Mesenchymal stem cell (in vitro differentiated cells and primary cell): ENCODE results near the gene GAGE12J.
"Not testable (repeated sequence)": the region's sequence is repeated elsewhere in the genome, so short reads cannot be mapped to it uniquely, and the experiment has no call there.

ENCODE experiments used
- DNase-seq: peaks from one replicate; pipeline ENCODE4 v3.0.0-alpha.2; 2013
- H2AFZ ChIP-seq: one replicate; pipeline ENCODE4 v1.6.1; 2013; ENCODE audit warnings: low read depth, mild to moderate bottlenecking, control low read depth, inconsistent platforms, low read length, moderate library complexity
- H2AK5ac ChIP-seq: 2 replicates; pipeline ENCODE4 v1.6.1; 2013; ENCODE audit warnings: low read length, moderate library complexity, mild to moderate bottlenecking, inconsistent platforms; ENCODE audit not compliant: severe bottlenecking
- H2BK120ac ChIP-seq: one replicate; pipeline ENCODE4 v1.6.1; 2013; ENCODE audit warnings: low read depth, mild to moderate bottlenecking, inconsistent platforms, low read length, moderate library complexity
- H2BK12ac ChIP-seq, 2 experiments: one replicate each; pipeline ENCODE4 v1.6.1; 2013; ENCODE audit warnings: inconsistent platforms in 2 of 2, low read length in 2 of 2, mild to moderate bottlenecking in 2 of 2, moderate library complexity in 2 of 2, control low read depth in 1 of 2
- H2BK15ac ChIP-seq: one replicate; pipeline ENCODE4 v1.6.1; 2013; ENCODE audit warnings: mild to moderate bottlenecking, low read depth, inconsistent platforms; ENCODE audit not compliant: poor library complexity, severe bottlenecking
- H2BK5ac ChIP-seq: 2 replicates; pipeline ENCODE4 v1.6.1; 2013; ENCODE audit warnings: low read depth, mild to moderate bottlenecking, low read length, control low read depth, inconsistent platforms; ENCODE audit not compliant: poor library complexity, severe bottlenecking
- H3K14ac ChIP-seq, 2 experiments: one replicate each; pipeline ENCODE4 v1.6.1; 2013; ENCODE audit warnings: inconsistent platforms in 2 of 2, low read length in 2 of 2, control low read depth in 1 of 2, mild to moderate bottlenecking in 1 of 2, moderate library complexity in 1 of 2
- H3K18ac ChIP-seq, 2 experiments: one replicate each; pipeline ENCODE4 v1.6.1; 2013; ENCODE audit warnings: inconsistent platforms in 2 of 2, low read length in 2 of 2, control low read depth in 1 of 2, low read depth in 1 of 2, mild to moderate bottlenecking in 1 of 2
- H3K23ac ChIP-seq, 2 experiments: one replicate each; pipeline ENCODE4 v1.6.1; 2013; ENCODE audit warnings: inconsistent platforms in 2 of 2, low read length in 2 of 2, mild to moderate bottlenecking in 2 of 2, moderate library complexity in 2 of 2, control low read depth in 1 of 2
- H3K27ac ChIP-seq: 2 replicates; pipeline ENCODE4 v1.5.1; 2013; ENCODE audit warnings: mild to moderate bottlenecking, moderate library complexity, low read length, control low read depth, inconsistent platforms; ENCODE audit not compliant: poor library complexity, severe bottlenecking
- H3K27me3 ChIP-seq, 2 experiments: 2 replicates each; pipeline versions ENCODE4 v1.6.1 to v1.7.0; 2013; ENCODE audit warnings: low read length in 2 of 2, mild to moderate bottlenecking in 2 of 2, moderate library complexity in 2 of 2, control low read depth in 1 of 2, inconsistent platforms in 1 of 2; ENCODE audit not compliant: control insufficient read depth in 1 of 2, insufficient read depth in 1 of 2
- H3K36me3 ChIP-seq, 2 experiments: 2 replicates each; pipeline versions ENCODE4 v1.6.1 to v1.7.0; 2013; ENCODE audit warnings: low read length in 2 of 2, control low read depth in 1 of 2, inconsistent platforms in 1 of 2, low read depth in 1 of 2, mild to moderate bottlenecking in 1 of 2; ENCODE audit not compliant: insufficient read depth in 2 of 2, control insufficient read depth in 1 of 2
- H3K4ac ChIP-seq, 2 experiments: one replicate each; pipeline ENCODE4 v1.6.1; 2013; ENCODE audit warnings: inconsistent platforms in 2 of 2, low read length in 2 of 2, mild to moderate bottlenecking in 2 of 2, moderate library complexity in 2 of 2, control low read depth in 1 of 2, low read depth in 1 of 2
- H3K4me1 ChIP-seq: 2 replicates; pipeline ENCODE4 v1.6.1; 2013; ENCODE audit warnings: low read depth, low read length, control low read depth; ENCODE audit not compliant: control insufficient read depth, insufficient read depth
- H3K4me2 ChIP-seq: 2 replicates; pipeline ENCODE4 v1.6.1; 2013; ENCODE audit warnings: low read length, mild to moderate bottlenecking, inconsistent platforms; ENCODE audit not compliant: poor library complexity, severe bottlenecking
- H3K4me3 ChIP-seq, 2 experiments: 2 replicates each; pipeline versions ENCODE4 v1.5.1 to v1.7.0; 2013; ENCODE audit warnings: low read length in 2 of 2, mild to moderate bottlenecking in 2 of 2, control low read depth in 1 of 2, low read depth in 1 of 2; ENCODE audit not compliant: insufficient read depth in 1 of 2
- H3K79me1 ChIP-seq: replicated peaks from 2 replicates; pipeline ENCODE4 v1.6.1; 2013; ENCODE audit warnings: mild to moderate bottlenecking, control low read depth, low read length, inconsistent platforms; ENCODE audit not compliant: poor library complexity, severe bottlenecking
- H3K9ac ChIP-seq: 2 replicates; pipeline ENCODE4 v1.7.0; 2013; ENCODE audit warnings: mild to moderate bottlenecking, low read length, moderate library complexity
- H3K9me3 ChIP-seq: 2 replicates; pipeline ENCODE4 v1.7.0; 2013; ENCODE audit warnings: mild to moderate bottlenecking, low read length; ENCODE audit not compliant: control insufficient read depth
- H4K8ac ChIP-seq: one replicate; pipeline ENCODE4 v1.6.1; 2013; ENCODE audit warnings: inconsistent platforms, mild to moderate bottlenecking, low read length, moderate library complexity
- H4K91ac ChIP-seq: one replicate; pipeline ENCODE4 v1.6.1; 2013; ENCODE audit warnings: mild to moderate bottlenecking, low read length, inconsistent platforms
- WGBS: methylation state at CpG from one replicate; pipeline ENCODE4 v1.1.7; 2013; ENCODE audit warnings: mixed read lengths; 5-methylcytosine and 5-hydroxymethylcytosine counted together

The GAGE12J gene

DNA sequence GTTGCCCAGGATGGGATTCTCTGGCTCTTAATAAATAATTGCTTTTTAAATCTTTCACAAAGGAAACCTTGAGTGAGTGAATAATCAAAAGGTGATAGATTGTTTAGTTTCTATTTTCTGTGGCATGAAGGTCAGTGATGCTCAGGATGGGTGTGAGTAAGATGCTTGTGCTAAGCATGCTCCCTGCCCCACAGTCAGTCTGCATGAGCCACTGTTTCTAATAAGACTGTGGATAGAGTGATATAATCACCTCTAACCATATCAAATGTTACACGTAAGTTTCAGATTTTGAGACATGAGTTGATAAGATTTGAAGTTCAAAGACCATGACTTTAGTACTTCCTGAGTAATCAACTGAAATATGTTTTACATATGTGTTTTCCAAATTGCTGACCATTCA, 21.1 kb upstream of the GAGE12J start:
- H3K23ac ChIP-seq = no peak overlapping the region
- H4K91ac ChIP-seq = no peak overlapping the region
- H3K27ac ChIP-seq = no peak overlapping the region
- H4K8ac ChIP-seq = no peak overlapping the region
- no peak overlapping the region for H3K14ac ChIP-seq
- no peak overlapping the region for H2AK5ac ChIP-seq
- H3K18ac ChIP-seq = no peak overlapping the region
- no peak overlapping the region for H3K4ac ChIP-seq
- no peak overlapping the region for H3K4me2 ChIP-seq
- no peak overlapping the region for H3K9ac ChIP-seq
- no peaks in the 10 kb centered on the region for H3K4me1 ChIP-seq
- no CpG with 5 or more reads among the region's 1 CpG for WGBS
- H3K79me1 ChIP-seq = no peaks in the 10 kb centered on the region
- H2BK120ac ChIP-seq = no peak overlapping the region
- no peaks in the 10 kb centered on the region for H3K36me3 ChIP-seq
- no peak overlapping the region for H3K4me3 ChIP-seq
- H2AFZ ChIP-seq = no peak overlapping the region
- H2BK12ac ChIP-seq = no peak overlapping the region
- no peak for DNase-seq
- no peak overlapping the region for H2BK15ac ChIP-seq
- H3K9me3 ChIP-seq = no peaks in the 10 kb centered on the region
- peaks cover 0 to 16% of the 10 kb centered on the region in 2 experiments for H3K27me3 ChIP-seq
- H2BK5ac ChIP-seq = no peak overlapping the region

DNA sequence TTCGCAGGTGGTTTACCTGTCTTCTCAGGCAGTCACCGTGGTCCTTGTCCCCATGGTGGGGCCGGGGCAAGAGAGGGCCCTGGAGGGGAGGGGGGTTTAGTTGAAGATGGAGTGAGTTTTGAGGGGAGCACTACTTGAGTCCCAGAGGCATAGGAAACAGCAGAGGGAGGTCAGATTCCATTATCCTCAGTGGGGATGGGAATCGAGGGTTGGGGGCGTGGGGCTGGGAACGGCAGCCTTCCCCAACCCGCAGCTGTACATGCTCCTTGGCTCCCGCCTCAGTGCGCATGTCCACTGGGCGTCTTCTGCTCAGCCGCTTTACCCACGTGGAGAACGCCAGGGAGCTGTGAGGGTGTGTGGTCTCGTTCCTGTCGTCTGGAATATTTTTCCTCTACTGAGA, 18.5 kb upstream of the GAGE12J start, which contains the start of gene GAGE10:
Gene GAGE10 (plus strand): TSS at position 301 of the 400 bp plus-strand sequence. CDS start 1,214 bp downstream, outside the sequence.
- H2BK5ac ChIP-seq = no peak within 1 kb of the TSS
- peaks cover 0 to 28% of the 10 kb centered on the region in 2 experiments for H3K27me3 ChIP-seq
- H3K27ac ChIP-seq = no peak within 1 kb of the TSS
- no peaks in the 10 kb centered on the region for H3K4me1 ChIP-seq
- H3K79me1 ChIP-seq = no peaks in the 10 kb centered on the region
- no peak within 1 kb of the TSS for H2BK15ac ChIP-seq
- no peak within 1 kb of the TSS for H3K18ac ChIP-seq
- H3K4me3 ChIP-seq = no peak within 1 kb of the TSS
- H3K4me2 ChIP-seq = no peak within 1 kb of the TSS
- no peak within 1 kb of the TSS for H3K9ac ChIP-seq
- no peak within 1 kb of the TSS for H2BK12ac ChIP-seq
- no peak within 1 kb of the TSS for H3K14ac ChIP-seq
- no peaks in the 10 kb centered on the region for H3K9me3 ChIP-seq
- 87% methylated on average over 15 of the region's 15 CpGs for WGBS
- H2BK120ac ChIP-seq = no peak within 1 kb of the TSS
- H4K8ac ChIP-seq = no peak within 1 kb of the TSS
- no peak within 1 kb of the TSS for H4K91ac ChIP-seq
- H2AFZ ChIP-seq = no peak within 1 kb of the TSS
- H2AK5ac ChIP-seq = no peak within 1 kb of the TSS
- no peak within 1 kb of the TSS for H3K23ac ChIP-seq
- H3K36me3 ChIP-seq = no peaks in the 10 kb centered on the region
- DNase-seq = no peak
- H3K4ac ChIP-seq = no peak within 1 kb of the TSS

DNA sequence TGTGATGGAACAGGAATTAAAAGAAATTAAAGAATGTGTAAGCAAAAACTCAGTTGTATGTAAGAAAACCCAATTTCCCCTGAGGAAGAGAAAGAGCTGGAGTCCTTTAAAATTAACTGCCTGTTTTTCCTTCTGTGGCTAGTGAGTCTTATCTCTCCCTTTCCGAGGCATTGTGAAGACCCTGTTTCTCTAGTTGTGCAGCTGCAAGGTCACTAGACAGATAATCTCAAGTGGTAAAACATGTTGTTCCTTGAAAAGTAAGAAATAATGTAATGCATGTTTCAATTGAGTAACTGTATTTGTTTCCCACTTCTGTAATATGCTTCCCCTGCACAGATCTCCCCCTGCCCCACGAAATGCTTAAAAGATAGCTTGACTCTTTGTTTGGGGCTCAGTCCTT, 14.1 kb upstream of the GAGE12J start:
- H2AFZ ChIP-seq, H2AK5ac ChIP-seq, H3K23ac ChIP-seq, H3K4ac ChIP-seq, H3K9ac ChIP-seq, H3K18ac ChIP-seq, H2BK12ac ChIP-seq, H2BK5ac ChIP-seq, H2BK15ac ChIP-seq, H3K79me1 ChIP-seq, H3K36me3 ChIP-seq, H3K4me2 ChIP-seq, H3K14ac ChIP-seq, H3K4me3 ChIP-seq, H4K91ac ChIP-seq, DNase-seq, H3K9me3 ChIP-seq, H2BK120ac ChIP-seq, H3K4me1 ChIP-seq, H3K27ac ChIP-seq, H4K8ac ChIP-seq: not testable (repeated sequence)
- 67% methylated on average over 1 of the region's 2 CpGs for WGBS
- peaks cover 0 to 55% of the 10 kb centered on the region in 2 experiments for H3K27me3 ChIP-seq

DNA sequence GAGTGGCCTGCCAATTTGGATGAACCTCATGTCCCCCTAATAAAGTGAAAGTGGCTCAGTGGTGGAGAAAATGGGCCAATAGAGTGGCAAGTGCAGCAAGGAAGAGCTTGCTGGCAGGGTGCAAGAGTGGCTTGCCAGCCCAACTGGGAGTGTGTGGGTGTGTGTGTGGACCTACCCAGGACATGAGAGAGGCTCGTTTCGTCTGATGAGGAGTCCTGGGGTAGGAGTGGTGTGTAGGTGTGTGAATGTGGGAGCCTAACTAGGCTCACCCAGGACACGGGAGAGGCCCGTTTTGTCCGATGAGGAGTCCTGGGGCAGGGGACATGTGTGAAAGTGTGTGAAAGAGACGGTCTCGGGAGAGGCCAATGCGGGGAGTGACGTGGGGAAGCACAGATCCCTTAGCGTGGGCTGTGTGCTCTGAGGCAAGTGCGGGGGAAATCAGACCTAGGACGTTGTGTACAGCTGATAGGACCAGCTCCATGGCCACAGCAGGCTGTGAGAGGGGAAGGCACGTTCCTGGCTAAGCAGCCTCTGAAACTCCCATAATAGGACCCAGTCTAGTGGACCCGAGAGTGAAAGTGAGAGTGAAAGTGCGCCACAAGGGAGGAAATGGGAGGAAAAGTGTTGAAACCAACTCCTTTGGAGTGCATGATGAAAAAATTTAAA, 13.1 kb upstream of the GAGE12J start:
- Histone ChIP-seq H3K9ac (peak overlapping the region; percentile 84), H3K9me3 (no peaks in the 10 kb centered on the region), H2AFZ (no peak overlapping the region), H3K79me1 (no peaks in the 10 kb centered on the region), H3K4ac (no peak overlapping the region), H3K36me3 (no peaks in the 10 kb centered on the region), H3K4me2 (no peak overlapping the region), H3K14ac (peak overlapping the region in 1 of 2 experiments; percentile 65), H3K4me1 (peaks cover 2% of the 10 kb centered on the region), H3K27me3 (peaks cover 0 to 62% of the 10 kb centered on the region in 2 experiments), H2BK5ac (no peak overlapping the region), H2BK15ac (no peak overlapping the region), H2BK12ac (no peak overlapping the region), H3K18ac (no peak overlapping the region), H3K23ac (no peak overlapping the region), H4K8ac (peak overlapping the region; percentile 37), H3K27ac (no peak overlapping the region), H4K91ac (no peak overlapping the region), H2AK5ac (no peak overlapping the region), H3K4me3 (peak overlapping the region in 1 of 2 experiments; percentile 72), H2BK120ac (no peak overlapping the region)
- peak; percentile 14 for DNase-seq
- WGBS = 94% methylated on average over 15 of the region's 15 CpGs
